Measurements from ENCODE around the gene UXT.

The UXT gene

DNA sequence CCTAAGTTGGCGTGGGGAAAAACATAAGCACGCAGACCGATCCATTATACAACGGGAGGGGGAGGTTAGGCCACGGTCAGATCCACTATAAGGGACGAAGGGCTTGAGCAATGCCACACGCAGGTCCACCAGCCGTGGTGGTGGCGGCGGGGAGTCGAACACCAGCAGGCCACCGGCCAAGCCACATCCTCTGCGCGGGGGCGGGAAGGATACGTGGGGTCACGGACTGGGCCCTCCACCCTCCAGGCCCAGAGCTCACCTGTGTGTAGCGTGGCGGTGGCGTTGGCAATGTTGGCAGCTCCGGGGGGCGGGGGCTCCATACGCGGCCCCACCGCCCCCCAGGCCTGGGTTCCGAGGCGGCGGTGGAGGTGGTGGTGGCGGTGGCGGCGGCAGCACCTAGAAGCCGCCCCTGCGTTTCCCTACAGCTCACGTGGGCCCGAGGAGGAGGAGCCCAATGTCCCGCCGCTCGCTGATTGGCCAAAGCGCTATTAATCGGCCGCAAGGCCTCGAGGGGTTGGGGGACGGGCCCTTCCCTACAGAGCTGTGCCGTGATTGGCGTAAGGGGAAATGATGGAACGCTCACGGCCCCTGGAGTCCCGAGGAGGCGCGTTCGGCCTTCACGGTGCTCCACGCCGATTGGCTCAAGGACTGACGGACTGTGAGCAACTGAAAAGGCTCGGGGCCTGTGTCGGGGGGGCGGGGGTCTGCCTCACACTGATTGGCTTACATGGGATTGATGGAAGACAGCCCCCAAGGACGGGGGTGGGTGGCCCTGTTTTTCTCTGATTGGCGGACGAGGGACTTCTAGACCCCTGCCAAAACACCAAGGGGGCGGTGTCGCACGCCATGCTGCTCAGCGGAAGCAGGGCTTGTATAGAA lies 8.6 kb downstream of the UXT start, which contains the start of gene ELK1:
Gene ELK1, minus strand, starts transcription at position 400 of the 879 bp plus-strand sequence. CDS start 9,122 bp downstream, outside the sequence.
- peak; percentile 86 to 99 (median 96) for DNase-seq
- intact Hi-C loops (cut with DNase I), result loop anchor here (10.0 kb wide), 1 partner anchor 374 kb away; no protein-coding TSS in a partner anchor

GRCh38 chrX:47649781-47650163 lies 9.2 kb downstream of the UXT start:
- peak in 2 of 42 donors; percentile 21 to 29 for DNase-seq
- intact Hi-C loops (cut with DNase I), result loop anchor here (10.0 kb wide), 1 partner anchor 375 kb away; no protein-coding TSS in a partner anchor

DNA sequence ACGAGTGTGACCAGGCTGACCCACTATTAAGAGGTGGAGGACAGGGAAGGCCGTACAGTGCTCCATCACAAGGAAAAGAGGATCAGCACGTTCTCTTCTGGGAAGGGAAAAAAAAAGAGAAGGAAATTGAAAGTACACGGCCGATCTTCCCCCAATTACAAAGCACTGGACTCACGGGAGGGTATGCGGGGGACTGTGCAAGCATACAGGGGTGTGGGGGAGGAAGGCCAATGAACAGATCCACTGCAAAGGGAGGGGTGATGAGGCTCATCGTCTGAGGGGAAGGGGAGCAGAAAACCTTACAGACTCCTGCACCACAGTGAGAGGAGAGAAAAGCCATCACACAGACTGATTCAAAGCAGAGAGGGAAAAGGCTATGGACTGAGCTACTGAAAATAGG lies 9.7 kb downstream of the UXT start:
- DNase-seq, result peak in 1 of 42 donors; percentile 9
- intact Hi-C loops (cut with DNase I), result no loop called here

DNA sequence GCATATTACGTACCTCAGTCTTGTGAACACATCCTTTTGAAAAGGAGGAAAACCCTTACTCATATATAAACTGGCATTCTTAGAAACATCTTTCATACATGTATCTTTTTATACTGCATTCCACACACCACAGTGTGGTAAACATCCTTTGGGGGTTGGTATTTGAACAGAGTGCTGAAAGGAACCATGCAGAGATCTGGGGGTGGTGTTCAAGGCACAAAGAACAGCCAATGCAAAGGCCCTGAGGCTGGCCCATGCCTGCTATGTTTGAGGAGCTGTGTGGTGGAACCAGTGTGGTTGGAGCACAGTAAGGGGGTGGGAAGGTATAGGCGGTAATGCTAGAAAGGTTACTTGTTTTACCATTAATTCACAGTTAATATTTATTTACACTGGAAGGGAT lies 10.6 kb downstream of the UXT start:
- no peak for DNase-seq
- intact Hi-C loops (cut with DNase I), result no loop called here

DNA sequence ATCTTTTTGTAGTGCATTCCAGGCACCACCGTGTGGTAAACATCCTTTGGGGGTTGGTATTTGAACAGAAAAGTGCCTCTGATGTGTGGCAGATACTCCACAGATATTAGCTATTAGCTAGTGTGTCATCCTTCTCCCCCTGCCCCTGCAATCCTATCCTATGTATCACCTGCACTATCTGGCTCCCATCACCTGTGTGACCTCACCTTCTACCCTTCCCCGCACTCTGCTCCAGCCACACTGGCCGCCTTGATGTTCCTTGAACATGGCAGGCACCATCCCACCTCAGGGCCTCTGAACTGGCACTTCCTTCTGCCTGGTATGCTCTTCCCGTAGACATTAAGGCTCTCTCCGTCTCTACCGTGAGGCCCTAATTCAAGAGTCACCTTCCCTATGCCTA lies 12.3 kb downstream of the UXT start:
- intact Hi-C loops (cut with DNase I), result no loop called here

GRCh38 chrX:47645530-47645929 lies 13.4 kb downstream of the UXT start:
- DNase-seq, result peak in 1 of 42 donors; percentile 36
- intact Hi-C loops (cut with DNase I), result no loop called here

More for the DNA sequence above, 12.3 kb downstream of the UXT start:
- peak in 1 of 42 donors; percentile 9 for DNase-seq

- intact Hi-C loops (cut with DNase I), result no loop called here
- peak in 27 of 42 donors; percentile 7 to 71 (median 34) for DNase-seq
These were observed 14.4 kb downstream of the UXT start for GRCh38 chrX:47644557-47645091.

DNA sequence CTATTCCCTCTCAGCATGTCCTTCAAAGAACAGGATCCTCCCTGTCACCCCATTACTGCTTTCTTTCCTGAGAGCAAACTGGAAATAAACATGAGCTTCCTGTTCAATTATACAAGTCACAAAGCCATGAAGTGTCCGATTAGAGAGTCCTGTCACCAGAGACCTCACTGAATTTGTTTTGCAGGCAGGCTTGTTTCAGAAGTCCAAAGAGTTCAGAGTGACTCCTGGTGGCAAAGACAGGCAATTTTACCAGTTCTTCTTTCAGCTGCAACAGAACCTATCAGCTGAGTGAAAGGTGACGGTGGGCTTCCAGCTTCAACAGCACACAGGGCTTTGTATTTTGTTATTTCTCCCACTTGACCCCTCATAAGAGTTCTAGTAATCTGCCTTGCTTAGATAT lies 15.1 kb downstream of the UXT start:
- peak in 1 of 42 donors; percentile 28 for DNase-seq
- intact Hi-C loops (cut with DNase I), result no loop called here

DNA sequence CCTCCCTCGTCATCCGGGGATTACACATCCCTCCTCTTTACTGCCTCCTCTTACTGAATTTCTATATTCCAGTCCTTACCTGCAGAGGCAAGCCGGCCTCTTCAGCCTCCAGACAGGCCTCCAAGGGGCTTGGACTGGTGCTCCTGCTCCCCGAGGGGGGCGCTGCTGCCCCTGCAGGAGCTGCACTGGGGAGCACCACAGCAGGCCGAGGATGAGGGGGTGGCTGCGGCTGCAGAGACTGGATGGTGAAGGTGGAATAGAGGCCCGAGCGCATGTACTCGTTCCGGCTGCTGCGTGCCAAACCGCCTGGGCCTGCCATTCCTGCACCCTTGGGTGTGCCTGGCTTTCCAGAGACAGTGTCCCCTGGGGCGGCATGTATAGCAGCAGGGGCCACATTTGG lies 20.2 kb downstream of the UXT start:
- no peak for DNase-seq
- intact Hi-C loops (cut with DNase I), result no loop called here

GRCh38 chrX:47637546-47638195 lies 21.3 kb downstream of the UXT start:
- peak in 39 of 42 donors; percentile 20 to 78 (median 54) for DNase-seq
- intact Hi-C loops (cut with DNase I), result no loop called here

DNA sequence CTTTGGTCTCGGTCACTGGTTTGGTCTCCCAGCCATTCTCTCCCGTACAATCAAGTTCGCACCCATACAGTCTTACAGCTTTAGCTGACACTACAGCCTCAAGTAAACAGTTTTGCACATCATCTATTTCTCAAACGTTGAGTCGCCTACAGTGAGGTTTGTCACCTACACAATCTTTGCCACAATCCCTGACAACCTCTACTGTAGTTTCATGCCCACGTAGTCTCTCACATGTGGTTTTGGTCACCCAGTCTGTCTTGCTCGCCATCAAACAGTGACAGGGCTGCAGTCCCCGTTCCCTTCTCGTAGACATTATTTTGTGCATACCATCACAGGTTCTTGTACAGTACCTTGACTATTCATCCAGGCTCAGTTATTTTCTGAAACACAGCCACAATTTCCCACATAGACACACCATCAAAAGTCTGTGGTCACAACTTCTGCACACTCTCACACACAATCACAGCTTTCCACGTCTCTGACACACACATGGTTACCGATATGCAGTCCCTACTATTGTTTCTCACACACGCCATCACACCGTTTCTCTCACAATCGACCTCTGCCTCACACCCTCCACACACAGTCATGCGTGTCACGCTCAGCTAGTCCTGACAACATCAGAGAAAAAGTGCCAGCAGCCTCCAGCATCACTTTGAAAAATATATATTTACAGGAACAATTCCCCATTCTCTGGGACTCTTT lies 24.0 kb downstream of the UXT start:
- intact Hi-C loops (cut with DNase I), result no loop called here
- no peak for DNase-seq

GRCh38 chrX:47633689-47634590 lies 25.0 kb downstream of the UXT start:
- intact Hi-C loops (cut with DNase I), result no loop called here
- DNase-seq, result no peak

GRCh38 chrX:47632666-47633065 lies 26.3 kb downstream of the UXT start:
- intact Hi-C loops (cut with DNase I), result no loop called here
- no peak for DNase-seq

DNA sequence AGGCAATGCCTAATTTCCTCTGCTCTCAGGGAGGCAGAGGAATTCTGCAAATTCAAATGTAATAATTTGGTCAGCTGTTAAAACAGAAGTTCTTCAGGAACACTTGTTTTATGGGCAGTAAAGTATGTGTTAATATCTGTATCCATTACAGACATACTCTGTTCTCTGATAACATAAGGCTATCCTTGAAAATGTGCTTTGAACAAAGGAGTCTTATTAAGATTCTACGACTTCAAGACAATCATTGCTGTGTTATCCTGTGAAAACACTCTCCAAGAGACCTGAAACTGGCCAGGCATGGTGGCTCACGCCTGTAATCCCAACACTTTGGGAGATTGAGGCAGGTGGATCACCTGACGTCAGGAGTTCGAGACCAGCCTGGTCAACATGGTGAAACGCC lies 27.3 kb downstream of the UXT start:
- DNase-seq, result no peak
- intact Hi-C loops (cut with DNase I), result no loop called here

- intact Hi-C loops (cut with DNase I), result no loop called here
These were observed 29.4 kb downstream of the UXT start, which contains the start of gene CFP for GRCh38 chrX:47629419-47630200. CFP (minus strand) TSS chrX:47629930; CDS start chrX:47629844, 86 bp downstream.

DNA sequence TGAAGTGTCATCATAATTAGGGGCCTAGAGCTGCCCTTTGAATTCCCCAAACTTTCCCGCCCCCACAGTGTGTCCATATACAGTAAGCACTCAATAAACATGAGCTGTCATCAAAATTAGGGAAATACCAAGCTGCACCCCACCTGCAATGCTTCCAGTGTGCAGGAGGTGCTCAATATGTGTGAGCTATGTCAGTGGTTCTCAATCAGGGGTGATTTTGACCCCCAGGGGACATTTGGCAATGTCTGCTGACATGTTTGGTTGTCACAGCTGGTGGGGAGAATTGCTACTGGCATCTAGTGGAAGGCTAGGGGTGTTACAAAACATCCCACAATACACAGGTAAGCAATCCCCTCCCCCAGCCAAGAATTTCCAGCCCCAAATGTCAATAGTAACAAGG lies 30.0 kb downstream of the UXT start:
- no peak for DNase-seq
- intact Hi-C loops (cut with DNase I), result no loop called here

More at GRCh38 chrX:47629419-47630200, 29.4 kb downstream of the UXT start, which contains the start of gene CFP:
- no peak for DNase-seq

- no peak for DNase-seq
- intact Hi-C loops (cut with DNase I), result no loop called here
These were observed 33.6 kb downstream of the UXT start for GRCh38 chrX:47625365-47625764.

Data from head of caudate nucleus (tissue), 42 donors.